ENCODE results near the gene U2AF1L4.

The U2AF1L4 gene

DNA sequence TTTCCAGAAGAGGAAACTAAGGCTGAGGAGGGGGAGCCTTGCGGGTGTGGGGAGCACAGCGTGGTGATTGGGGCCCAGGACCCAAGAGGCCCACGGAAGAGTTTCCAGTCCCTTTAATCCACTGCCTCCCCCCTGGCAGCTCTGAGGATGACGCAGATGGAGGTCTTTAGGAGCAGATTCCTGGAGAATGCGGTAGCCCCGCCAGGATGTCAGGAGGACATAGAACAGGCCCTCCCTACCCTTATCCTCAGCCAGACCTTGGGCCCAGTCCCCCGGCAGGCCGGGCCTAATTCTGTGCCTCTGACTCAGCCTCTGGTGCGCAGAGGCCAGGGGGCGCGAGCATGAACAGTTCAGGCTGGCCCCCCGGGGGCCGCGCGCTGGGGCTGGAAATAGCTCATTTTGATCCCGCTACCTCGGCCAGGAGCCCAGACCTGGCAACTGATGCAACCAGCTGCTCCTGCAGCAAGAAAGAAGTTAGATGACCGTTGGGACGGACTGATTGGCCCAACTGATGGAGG, 12.1 kb upstream of the U2AF1L4 start (continued):
- peak; percentile 99 for TF ChIP-seq GLIS1 (tag by site-specific recombination; IDR thresholded peaks at IDR 0.05)
- peak; percentile 76 for TF ChIP-seq ZNF600 (tag by site-specific recombination; IDR thresholded peaks at IDR 0.05)
- no peak for TF ChIP-seq ZNF658 (tag by site-specific recombination; IDR thresholded peaks at IDR 0.05)
- TF ChIP-seq, protein P1, sequence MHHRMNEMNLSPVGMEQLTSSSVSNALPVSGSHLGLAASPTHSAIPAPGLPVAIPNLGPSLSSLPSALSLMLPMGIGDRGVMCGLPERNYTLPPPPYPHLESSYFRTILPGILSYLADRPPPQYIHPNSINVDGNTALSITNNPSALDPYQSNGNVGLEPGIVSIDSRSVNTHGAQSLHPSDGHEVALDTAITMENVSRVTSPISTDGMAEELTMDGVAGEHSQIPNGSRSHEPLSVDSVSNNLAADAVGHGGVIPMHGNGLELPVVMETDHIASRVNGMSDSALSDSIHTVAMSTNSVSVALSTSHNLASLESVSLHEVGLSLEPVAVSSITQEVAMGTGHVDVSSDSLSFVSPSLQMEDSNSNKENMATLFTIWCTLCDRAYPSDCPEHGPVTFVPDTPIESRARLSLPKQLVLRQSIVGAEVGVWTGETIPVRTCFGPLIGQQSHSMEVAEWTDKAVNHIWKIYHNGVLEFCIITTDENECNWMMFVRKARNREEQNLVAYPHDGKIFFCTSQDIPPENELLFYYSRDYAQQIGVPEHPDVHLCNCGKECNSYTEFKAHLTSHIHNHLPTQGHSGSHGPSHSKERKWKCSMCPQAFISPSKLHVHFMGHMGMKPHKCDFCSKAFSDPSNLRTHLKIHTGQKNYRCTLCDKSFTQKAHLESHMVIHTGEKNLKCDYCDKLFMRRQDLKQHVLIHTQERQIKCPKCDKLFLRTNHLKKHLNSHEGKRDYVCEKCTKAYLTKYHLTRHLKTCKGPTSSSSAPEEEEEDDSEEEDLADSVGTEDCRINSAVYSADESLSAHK (tag by site-specific recombination; IDR thresholded peaks at IDR 0.05), result peak; percentile 48; the same call in 1 of the 2 replicates
- TF ChIP-seq ZNF501 (tag by site-specific recombination; IDR thresholded peaks at IDR 0.05), result peak; percentile 88
- TF ChIP-seq, protein P2, sequence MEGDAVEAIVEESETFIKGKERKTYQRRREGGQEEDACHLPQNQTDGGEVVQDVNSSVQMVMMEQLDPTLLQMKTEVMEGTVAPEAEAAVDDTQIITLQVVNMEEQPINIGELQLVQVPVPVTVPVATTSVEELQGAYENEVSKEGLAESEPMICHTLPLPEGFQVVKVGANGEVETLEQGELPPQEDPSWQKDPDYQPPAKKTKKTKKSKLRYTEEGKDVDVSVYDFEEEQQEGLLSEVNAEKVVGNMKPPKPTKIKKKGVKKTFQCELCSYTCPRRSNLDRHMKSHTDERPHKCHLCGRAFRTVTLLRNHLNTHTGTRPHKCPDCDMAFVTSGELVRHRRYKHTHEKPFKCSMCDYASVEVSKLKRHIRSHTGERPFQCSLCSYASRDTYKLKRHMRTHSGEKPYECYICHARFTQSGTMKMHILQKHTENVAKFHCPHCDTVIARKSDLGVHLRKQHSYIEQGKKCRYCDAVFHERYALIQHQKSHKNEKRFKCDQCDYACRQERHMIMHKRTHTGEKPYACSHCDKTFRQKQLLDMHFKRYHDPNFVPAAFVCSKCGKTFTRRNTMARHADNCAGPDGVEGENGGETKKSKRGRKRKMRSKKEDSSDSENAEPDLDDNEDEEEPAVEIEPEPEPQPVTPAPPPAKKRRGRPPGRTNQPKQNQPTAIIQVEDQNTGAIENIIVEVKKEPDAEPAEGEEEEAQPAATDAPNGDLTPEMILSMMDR (tag by site-specific recombination; IDR thresholded peaks at IDR 0.05), result peak; percentile 74
- TF ChIP-seq ZNF416 (tag by site-specific recombination; IDR thresholded peaks at IDR 0.05), result no peak
- TF ChIP-seq IKZF3 (tag by site-specific recombination; IDR thresholded peaks at IDR 0.05), result peak; percentile 91
- TF ChIP-seq, protein P3, sequence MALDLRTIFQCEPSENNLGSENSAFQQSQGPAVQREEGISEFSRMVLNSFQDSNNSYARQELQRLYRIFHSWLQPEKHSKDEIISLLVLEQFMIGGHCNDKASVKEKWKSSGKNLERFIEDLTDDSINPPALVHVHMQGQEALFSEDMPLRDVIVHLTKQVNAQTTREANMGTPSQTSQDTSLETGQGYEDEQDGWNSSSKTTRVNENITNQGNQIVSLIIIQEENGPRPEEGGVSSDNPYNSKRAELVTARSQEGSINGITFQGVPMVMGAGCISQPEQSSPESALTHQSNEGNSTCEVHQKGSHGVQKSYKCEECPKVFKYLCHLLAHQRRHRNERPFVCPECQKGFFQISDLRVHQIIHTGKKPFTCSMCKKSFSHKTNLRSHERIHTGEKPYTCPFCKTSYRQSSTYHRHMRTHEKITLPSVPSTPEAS (tag by site-specific recombination; IDR thresholded peaks at IDR 0.05), result 0 out of 2 replicates have a peak, but pooled peaks have one; percentile 44
- TF ChIP-seq ZIC2 (tag by site-specific recombination; IDR thresholded peaks at IDR 0.05), result peak; percentile 90
- TF ChIP-seq SALL2 (tag by site-specific recombination; IDR thresholded peaks at IDR 0.05; ENCODE audit: borderline replicate concordance), result no peak
- no peak for TF ChIP-seq ZNF768 (tag by site-specific recombination; IDR thresholded peaks at IDR 0.05)
- TF ChIP-seq ZBTB8A (tag by site-specific recombination; IDR thresholded peaks at IDR 0.05), result 0 out of 2 replicates have a peak, but pooled peaks have one; percentile 18
- TF ChIP-seq, protein P4, sequence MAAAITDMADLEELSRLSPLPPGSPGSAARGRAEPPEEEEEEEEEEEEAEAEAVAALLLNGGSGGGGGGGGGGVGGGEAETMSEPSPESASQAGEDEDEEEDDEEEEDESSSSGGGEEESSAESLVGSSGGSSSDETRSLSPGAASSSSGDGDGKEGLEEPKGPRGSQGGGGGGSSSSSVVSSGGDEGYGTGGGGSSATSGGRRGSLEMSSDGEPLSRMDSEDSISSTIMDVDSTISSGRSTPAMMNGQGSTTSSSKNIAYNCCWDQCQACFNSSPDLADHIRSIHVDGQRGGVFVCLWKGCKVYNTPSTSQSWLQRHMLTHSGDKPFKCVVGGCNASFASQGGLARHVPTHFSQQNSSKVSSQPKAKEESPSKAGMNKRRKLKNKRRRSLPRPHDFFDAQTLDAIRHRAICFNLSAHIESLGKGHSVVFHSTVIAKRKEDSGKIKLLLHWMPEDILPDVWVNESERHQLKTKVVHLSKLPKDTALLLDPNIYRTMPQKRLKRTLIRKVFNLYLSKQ (tag by site-specific recombination; IDR thresholded peaks at IDR 0.05; ENCODE audit: borderline replicate concordance), result no peak
- no peak for TF ChIP-seq ZNF747 (tag by site-specific recombination; IDR thresholded peaks at IDR 0.05)
- TF ChIP-seq, protein P5, sequence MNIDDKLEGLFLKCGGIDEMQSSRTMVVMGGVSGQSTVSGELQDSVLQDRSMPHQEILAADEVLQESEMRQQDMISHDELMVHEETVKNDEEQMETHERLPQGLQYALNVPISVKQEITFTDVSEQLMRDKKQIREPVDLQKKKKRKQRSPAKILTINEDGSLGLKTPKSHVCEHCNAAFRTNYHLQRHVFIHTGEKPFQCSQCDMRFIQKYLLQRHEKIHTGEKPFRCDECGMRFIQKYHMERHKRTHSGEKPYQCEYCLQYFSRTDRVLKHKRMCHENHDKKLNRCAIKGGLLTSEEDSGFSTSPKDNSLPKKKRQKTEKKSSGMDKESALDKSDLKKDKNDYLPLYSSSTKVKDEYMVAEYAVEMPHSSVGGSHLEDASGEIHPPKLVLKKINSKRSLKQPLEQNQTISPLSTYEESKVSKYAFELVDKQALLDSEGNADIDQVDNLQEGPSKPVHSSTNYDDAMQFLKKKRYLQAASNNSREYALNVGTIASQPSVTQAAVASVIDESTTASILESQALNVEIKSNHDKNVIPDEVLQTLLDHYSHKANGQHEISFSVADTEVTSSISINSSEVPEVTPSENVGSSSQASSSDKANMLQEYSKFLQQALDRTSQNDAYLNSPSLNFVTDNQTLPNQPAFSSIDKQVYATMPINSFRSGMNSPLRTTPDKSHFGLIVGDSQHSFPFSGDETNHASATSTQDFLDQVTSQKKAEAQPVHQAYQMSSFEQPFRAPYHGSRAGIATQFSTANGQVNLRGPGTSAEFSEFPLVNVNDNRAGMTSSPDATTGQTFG (tag by site-specific recombination; IDR thresholded peaks at IDR 0.05; ENCODE audit: borderline replicate concordance), result no peak
- TF ChIP-seq SCRT2 (tag by site-specific recombination; IDR thresholded peaks at IDR 0.05), result peak; percentile 23
- TF ChIP-seq ZNF785 (tag by site-specific recombination; IDR thresholded peaks at IDR 0.05), result no peak
- TF ChIP-seq ZNF394 (tag by site-specific recombination; IDR thresholded peaks at IDR 0.05; ENCODE audit: borderline replicate concordance), result peak; percentile 68; the same call in 1 of the 2 replicates
- TF ChIP-seq ZFHX2 (tag by site-specific recombination; conservative IDR thresholded peaks at IDR 0.05), result no peak
- TF ChIP-seq ZSCAN16 (tag by site-specific recombination; IDR thresholded peaks at IDR 0.05), result no peak
- no peak for TF ChIP-seq ZNF560 (tag by site-specific recombination; IDR thresholded peaks at IDR 0.05; ENCODE audit: borderline replicate concordance)
- TF ChIP-seq, protein P6, sequence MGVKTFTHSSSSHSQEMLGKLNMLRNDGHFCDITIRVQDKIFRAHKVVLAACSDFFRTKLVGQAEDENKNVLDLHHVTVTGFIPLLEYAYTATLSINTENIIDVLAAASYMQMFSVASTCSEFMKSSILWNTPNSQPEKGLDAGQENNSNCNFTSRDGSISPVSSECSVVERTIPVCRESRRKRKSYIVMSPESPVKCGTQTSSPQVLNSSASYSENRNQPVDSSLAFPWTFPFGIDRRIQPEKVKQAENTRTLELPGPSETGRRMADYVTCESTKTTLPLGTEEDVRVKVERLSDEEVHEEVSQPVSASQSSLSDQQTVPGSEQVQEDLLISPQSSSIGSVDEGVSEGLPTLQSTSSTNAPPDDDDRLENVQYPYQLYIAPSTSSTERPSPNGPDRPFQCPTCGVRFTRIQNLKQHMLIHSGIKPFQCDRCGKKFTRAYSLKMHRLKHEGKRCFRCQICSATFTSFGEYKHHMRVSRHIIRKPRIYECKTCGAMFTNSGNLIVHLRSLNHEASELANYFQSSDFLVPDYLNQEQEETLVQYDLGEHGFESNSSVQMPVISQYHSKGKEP (tag by site-specific recombination; IDR thresholded peaks at IDR 0.05), result peak; percentile 92
- no peak for TF ChIP-seq BCL11A (tag by site-specific recombination; IDR thresholded peaks at IDR 0.05; ENCODE audit: low read depth)
- TF ChIP-seq TRIM28 (IDR thresholded peaks at IDR 0.05; ENCODE audit: borderline replicate concordance, low read length), result no peak
- TF ChIP-seq TCF7L2 (IDR thresholded peaks at IDR 0.05; ENCODE audit: borderline replicate concordance, low read depth, low read length), result no peak
- TF ChIP-seq ZNF549 (tag by site-specific recombination; IDR thresholded peaks at IDR 0.05), result no peak
- peak; percentile 79 for TF ChIP-seq ZBTB21 (tag by site-specific recombination; IDR thresholded peaks at IDR 0.05)
- no peak for TF ChIP-seq ZNF248 (tag by site-specific recombination; IDR thresholded peaks at IDR 0.05)

Measured in HEK293 (cell line).